ENCODE results near the gene PCSK6. TPM values are rescaled to one million over a fixed set of nuclear protein-coding genes. Genes with fewer than 3 reads are reported as not detected.

The PCSK6 gene
- total and polyA plus RNA-seq, 8 donors: 2.8 to 91.5 (median 17.8) TPM

DNA sequence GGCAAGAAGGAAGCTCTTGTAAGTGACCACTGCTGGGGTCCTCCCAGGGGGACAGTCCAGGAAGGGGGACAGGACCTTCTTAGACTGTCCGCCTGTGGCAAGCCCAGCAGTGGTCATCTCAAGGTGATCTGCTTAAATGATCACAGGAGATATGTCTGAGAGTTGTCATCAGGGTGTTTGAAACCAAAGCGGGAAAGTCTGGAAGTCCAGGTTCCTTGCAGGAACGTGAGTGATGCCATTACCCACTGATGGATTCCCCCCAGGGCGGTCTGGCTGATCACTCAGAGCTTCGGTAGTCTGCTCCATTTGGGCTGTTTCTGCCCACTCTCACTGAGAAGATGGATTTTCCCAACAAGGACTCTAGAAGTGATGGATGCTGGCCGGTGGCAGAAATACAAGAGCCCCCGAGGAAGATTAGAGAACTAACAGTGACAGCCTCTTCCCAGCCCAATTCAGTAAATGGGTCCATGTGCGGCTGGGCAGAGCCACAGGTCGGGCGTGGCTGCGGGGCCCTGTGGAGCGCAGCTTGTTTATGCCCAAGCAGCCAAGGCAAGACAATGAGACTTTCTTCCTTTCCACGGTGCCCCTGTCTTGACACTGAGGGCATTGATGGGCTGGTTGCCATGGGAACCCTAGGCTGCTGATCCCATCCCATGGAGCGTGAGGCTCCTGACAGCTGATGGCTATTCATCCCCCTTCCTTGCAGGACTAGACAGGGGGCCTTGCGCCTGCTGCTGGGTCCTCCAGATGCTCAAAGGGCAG is 9.5 kb downstream of the PCSK6 start:
- intact Hi-C loops (cut with DNase I; ENCODE audit: low total_unique reads): no loop called here
- no peaks in the 10 kb centered on the region for H3K36me3 ChIP-seq
- no peak overlapping the region for H3K4me3 ChIP-seq
- no peak for DNase-seq
- peaks cover 0 to 7% (median 3%) of the 10 kb centered on the region in 4 donors for H3K4me1 ChIP-seq
- no peaks in the 10 kb centered on the region for H3K27me3 ChIP-seq
- no peak for TF ChIP-seq POLR2A (IDR thresholded peaks at IDR 0.05)
- TF ChIP-seq, protein P1, sequence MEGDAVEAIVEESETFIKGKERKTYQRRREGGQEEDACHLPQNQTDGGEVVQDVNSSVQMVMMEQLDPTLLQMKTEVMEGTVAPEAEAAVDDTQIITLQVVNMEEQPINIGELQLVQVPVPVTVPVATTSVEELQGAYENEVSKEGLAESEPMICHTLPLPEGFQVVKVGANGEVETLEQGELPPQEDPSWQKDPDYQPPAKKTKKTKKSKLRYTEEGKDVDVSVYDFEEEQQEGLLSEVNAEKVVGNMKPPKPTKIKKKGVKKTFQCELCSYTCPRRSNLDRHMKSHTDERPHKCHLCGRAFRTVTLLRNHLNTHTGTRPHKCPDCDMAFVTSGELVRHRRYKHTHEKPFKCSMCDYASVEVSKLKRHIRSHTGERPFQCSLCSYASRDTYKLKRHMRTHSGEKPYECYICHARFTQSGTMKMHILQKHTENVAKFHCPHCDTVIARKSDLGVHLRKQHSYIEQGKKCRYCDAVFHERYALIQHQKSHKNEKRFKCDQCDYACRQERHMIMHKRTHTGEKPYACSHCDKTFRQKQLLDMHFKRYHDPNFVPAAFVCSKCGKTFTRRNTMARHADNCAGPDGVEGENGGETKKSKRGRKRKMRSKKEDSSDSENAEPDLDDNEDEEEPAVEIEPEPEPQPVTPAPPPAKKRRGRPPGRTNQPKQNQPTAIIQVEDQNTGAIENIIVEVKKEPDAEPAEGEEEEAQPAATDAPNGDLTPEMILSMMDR (IDR thresholded peaks at IDR 0.05): no peak
- no peak for TF ChIP-seq POLR2AphosphoS5 (IDR thresholded peaks at IDR 0.05)
- TF ChIP-seq EP300 (IDR thresholded peaks at IDR 0.05): no peak
- H3K27ac ChIP-seq: no peak overlapping the region
- 91 to 94% (median 91%) methylated on average over 14 to 15 of the region's 15 CpGs for WGBS, 5 donors
- no peaks in the 10 kb centered on the region for H3K9me3 ChIP-seq

DNA sequence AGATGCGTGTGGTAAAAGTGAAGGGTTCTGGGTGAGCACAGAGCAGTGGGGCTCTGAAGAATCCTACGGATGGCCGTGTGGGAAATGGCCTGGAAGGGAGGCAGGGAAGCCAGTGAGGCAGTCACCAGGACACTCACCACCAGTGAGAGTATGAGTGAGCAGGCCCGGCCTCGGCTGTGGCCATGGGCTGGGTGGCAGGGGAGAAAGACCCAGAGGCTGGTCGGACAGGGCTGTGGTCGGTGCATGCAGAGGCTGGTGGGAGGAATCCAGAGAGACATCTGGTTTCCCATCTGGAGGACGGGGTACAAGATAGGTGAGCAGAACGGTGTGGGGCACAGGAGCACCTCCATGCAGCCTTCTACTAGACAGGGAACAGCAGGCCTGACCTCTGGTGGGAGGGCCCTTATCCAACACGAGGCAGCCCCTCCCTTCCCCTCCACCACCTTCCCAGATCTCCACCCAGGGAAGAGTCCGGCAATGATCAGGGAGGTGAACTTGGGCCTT is 10.1 kb downstream of the PCSK6 start:
- no peak for DNase-seq
- intact Hi-C loops (cut with DNase I; ENCODE audit: low total_unique reads): no loop called here
- H3K4me3 ChIP-seq: no peak overlapping the region
- no peaks in the 10 kb centered on the region for H3K9me3 ChIP-seq
- H3K27ac ChIP-seq: no peak overlapping the region
- H3K36me3 ChIP-seq: no peaks in the 10 kb centered on the region
- H3K27me3 ChIP-seq: no peaks in the 10 kb centered on the region
- H3K4me1 ChIP-seq: peaks cover 0 to 7% (median 3%) of the 10 kb centered on the region in 4 donors
- 77 to 92% (median 85%) methylated on average over 11 of the region's 11 CpGs for WGBS, 5 donors
- TF ChIP-seq EP300 (IDR thresholded peaks at IDR 0.05) (no peak), POLR2AphosphoS5 (IDR thresholded peaks at IDR 0.05) (no peak), POLR2A (IDR thresholded peaks at IDR 0.05) (no peak)
- TF ChIP-seq, protein P1 (IDR thresholded peaks at IDR 0.05): no peak

DNA sequence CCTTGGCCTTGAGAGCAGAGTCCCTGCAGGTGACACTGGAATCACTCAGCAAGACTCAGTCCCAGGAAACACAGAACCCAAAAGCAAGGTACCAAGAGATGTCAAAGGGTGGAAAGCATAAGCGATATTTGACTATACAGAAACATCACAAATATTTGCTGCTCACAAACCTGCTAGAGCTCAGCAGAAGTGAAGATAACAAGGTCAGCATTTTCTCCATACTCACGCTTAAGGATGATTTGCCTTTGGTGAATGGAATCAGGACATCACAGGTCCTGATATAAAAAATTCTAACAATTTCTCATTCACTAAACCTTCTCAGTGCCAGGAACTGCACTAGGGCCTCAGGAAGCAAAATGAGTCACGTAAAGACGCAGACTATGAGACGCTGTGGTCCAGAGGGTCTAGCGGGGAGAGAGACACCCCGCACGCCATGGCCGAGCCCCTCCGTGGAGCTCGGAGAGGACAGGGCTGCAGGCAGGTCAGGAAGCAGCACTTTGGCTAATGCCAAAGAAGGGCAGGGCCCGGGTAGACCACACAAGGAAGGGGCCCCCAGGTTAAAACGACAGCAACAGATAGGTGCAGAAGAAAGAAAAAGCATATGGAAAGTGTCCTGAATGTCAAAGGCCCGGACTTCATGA is 10.7 kb downstream of the PCSK6 start:
- no peak for DNase-seq
- intact Hi-C loops (cut with DNase I; ENCODE audit: low total_unique reads): no loop called here
- 81 to 93% (median 87%) methylated on average over 14 of the region's 14 CpGs for WGBS, 5 donors
- Histone ChIP-seq H3K27me3 (no peaks in the 10 kb centered on the region), H3K36me3 (no peaks in the 10 kb centered on the region), H3K4me1 (peaks cover 0 to 7% (median 3%) of the 10 kb centered on the region in 4 donors), H3K27ac (no peak overlapping the region), H3K9me3 (no peaks in the 10 kb centered on the region), H3K4me3 (no peak overlapping the region)
- TF ChIP-seq, protein P1 (IDR thresholded peaks at IDR 0.05): no peak
- TF ChIP-seq POLR2AphosphoS5 (IDR thresholded peaks at IDR 0.05) (no peak), POLR2A (IDR thresholded peaks at IDR 0.05) (no peak), EP300 (IDR thresholded peaks at IDR 0.05) (no peak)

DNA sequence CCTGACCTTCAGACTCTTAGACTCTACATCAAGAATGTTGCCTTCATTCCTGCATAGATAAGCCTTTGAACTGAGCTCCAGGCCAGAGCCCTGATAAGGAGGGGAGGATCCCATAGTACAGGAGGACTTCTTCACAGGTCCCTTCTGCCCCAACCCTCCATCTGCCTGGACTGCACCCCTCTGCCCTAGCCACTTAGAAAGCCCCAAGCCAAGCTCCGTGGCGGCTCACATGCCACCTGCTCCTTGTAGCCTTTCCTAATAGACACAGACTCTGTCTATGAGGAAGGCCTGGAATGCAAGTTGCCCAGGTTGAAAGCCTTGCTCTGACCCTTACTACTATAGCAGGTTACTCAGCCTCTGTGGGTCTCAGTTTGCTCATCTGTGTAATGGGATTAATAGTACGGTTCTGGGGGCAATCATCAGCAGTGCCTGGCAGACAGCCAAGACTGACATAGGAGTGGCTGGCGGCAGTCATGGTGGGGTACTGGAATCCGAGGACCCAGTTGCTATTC is 11.6 kb downstream of the PCSK6 start:
- no peak for DNase-seq
- Histone ChIP-seq H3K36me3 (no peaks in the 10 kb centered on the region), H3K27ac (no peak overlapping the region), H3K9me3 (no peaks in the 10 kb centered on the region), H3K27me3 (no peaks in the 10 kb centered on the region), H3K4me3 (no peak overlapping the region), H3K4me1 (peaks cover 0 to 7% (median 3%) of the 10 kb centered on the region in 4 donors)
- TF ChIP-seq EP300 (IDR thresholded peaks at IDR 0.05) (no peak), POLR2AphosphoS5 (IDR thresholded peaks at IDR 0.05) (no peak), POLR2A (IDR thresholded peaks at IDR 0.05) (no peak)
- TF ChIP-seq, protein P1 (IDR thresholded peaks at IDR 0.05): no peak
- intact Hi-C loops (cut with DNase I; ENCODE audit: low total_unique reads): no loop called here
- WGBS, 5 donors: 50 to 69% (median 64%) methylated on average over 5 of the region's 5 CpGs

All from stomach (tissue), 9 donors.